ENCODE data around the gene PLA2G12A.
A peak's percentile ranks its signal among the peaks of the same experiment; 100 is the strongest.

PLA2G12A gene

GRCh38 chr4:109729117-109729717 lies 653 bp downstream of the PLA2G12A start:
- DNase-seq (ENCODE audit: low read depth) = no peak
- TF ChIP-seq CTCF (IDR thresholded peaks at IDR 0.05; ENCODE audit: control insufficient read depth, insufficient read depth, low read depth, low read length, missing control alignments) = no peak
- peak overlapping the region; percentile 59 for H3K4me3 ChIP-seq (ENCODE audit: control insufficient read depth, low read depth, low read length)

- no peak for DNase-seq (ENCODE audit: low read depth)
- TF ChIP-seq CTCF (IDR thresholded peaks at IDR 0.05; ENCODE audit: control insufficient read depth, insufficient read depth, low read depth, low read length, missing control alignments) = no peak
- no peak overlapping the region for H3K4me3 ChIP-seq (ENCODE audit: control insufficient read depth, low read depth, low read length)
Measured at GRCh38 chr4:109728385-109728784, 1.5 kb downstream of the PLA2G12A start.

- TF ChIP-seq CTCF (IDR thresholded peaks at IDR 0.05; ENCODE audit: control insufficient read depth, insufficient read depth, low read depth, low read length, missing control alignments) = no peak
- no peak for DNase-seq (ENCODE audit: low read depth)
- no peak overlapping the region for H3K4me3 ChIP-seq (ENCODE audit: control insufficient read depth, low read depth, low read length)
Measured at GRCh38 chr4:109723110-109723509, 6.8 kb downstream of the PLA2G12A start.

- H3K4me3 ChIP-seq (ENCODE audit: control insufficient read depth, low read depth, low read length) = no peak overlapping the region
- no peak for DNase-seq (ENCODE audit: low read depth)
- no peak for TF ChIP-seq CTCF (IDR thresholded peaks at IDR 0.05; ENCODE audit: control insufficient read depth, insufficient read depth, low read depth, low read length, missing control alignments)
Measured at GRCh38 chr4:109722357-109722756, 7.5 kb downstream of the PLA2G12A start.

- TF ChIP-seq CTCF (IDR thresholded peaks at IDR 0.05; ENCODE audit: control insufficient read depth, insufficient read depth, low read depth, low read length, missing control alignments) = no peak
- no peak for DNase-seq (ENCODE audit: low read depth)
- no peak overlapping the region for H3K4me3 ChIP-seq (ENCODE audit: control insufficient read depth, low read depth, low read length)
Measured at GRCh38 chr4:109721033-109721432, 8.8 kb downstream of the PLA2G12A start.

- no peak overlapping the region for H3K4me3 ChIP-seq (ENCODE audit: control insufficient read depth, low read depth, low read length)
- no peak for DNase-seq (ENCODE audit: low read depth)
- TF ChIP-seq CTCF (IDR thresholded peaks at IDR 0.05; ENCODE audit: control insufficient read depth, insufficient read depth, low read depth, low read length, missing control alignments) = no peak
Measured at GRCh38 chr4:109719604-109720003, 10.3 kb downstream of the PLA2G12A start.

- TF ChIP-seq CTCF (IDR thresholded peaks at IDR 0.05; ENCODE audit: control insufficient read depth, insufficient read depth, low read depth, low read length, missing control alignments) = no peak
- no peak for DNase-seq (ENCODE audit: low read depth)
- H3K4me3 ChIP-seq (ENCODE audit: control insufficient read depth, low read depth, low read length) = no peak overlapping the region
Measured at GRCh38 chr4:109718759-109719158, 11.1 kb downstream of the PLA2G12A start.
